ENCODE measurements around the gene BAZ2B.

BAZ2B gene

DNA sequence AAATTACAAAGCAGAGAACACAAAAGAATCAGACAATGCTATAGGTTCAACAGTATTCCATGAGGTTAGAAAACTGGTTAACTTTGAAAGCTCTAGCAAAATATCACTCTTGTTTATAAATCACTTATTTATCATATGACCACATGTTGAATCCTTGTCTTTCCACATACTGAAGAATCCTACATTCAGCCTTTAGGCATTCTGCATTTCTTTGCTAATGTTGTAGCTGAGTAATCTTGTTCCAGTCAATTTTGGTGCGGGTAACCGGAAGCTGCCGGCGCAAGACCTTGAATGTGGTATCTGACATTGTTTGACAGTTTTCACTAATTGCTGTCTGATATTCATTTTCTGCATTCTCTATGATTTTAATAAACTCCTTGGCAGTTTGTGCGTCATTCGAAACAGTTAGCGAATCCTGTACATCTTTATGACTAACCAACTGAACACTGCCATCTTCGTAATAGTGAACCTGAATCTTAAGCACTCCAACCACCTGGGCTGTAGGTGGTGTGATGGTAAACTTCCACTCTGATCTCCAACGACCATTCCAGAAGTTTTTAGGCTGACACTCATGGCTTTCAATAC lies 154.1 kb downstream of the BAZ2B start:
- Histone ChIP-seq H3K4me2 (ENCODE audit: insufficient read depth, low read length) (no peak overlapping the region), H3K4me3 (ENCODE audit: low read depth in 1 of 2, low read length in 2 of 2) (no peak overlapping the region)
- ATAC-seq (ENCODE audit: insufficient read depth, low read depth) = no peak

DNA sequence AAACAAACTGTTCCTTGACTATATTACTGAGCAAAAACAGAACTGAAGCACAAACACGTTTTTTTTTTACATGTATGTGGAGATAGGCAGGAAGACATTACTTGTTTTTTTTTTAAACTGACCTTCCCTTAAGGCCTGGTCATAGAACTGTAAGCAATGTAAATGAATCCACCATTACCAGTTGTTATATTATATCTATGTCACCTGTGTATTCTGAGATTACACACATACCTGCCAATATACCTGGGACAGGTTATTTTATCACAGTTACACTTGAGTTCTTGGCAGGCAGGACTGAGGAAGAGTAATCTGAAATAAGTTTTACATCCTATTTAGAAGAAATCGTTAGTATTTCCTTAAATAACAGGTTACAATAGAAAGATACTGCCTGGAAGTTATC lies 155.3 kb downstream of the BAZ2B start:
- no peaks in the 10 kb centered on the region for H3K27me3 ChIP-seq (ENCODE audit: insufficient read depth, low read length, poor library complexity)
- H3K4me1 ChIP-seq (ENCODE audit: insufficient read depth, low read length) = peaks cover 15% of the 10 kb centered on the region
- H3K9ac ChIP-seq (ENCODE audit: low read depth, low read length) = no peak overlapping the region
- no peak overlapping the region for H3K4me2 ChIP-seq (ENCODE audit: insufficient read depth, low read length)
- H3K36me3 ChIP-seq (ENCODE audit: insufficient read depth, low read length) = no peaks in the 10 kb centered on the region
- DNase-seq (no peak), ATAC-seq (ENCODE audit: insufficient read depth, low read depth) (no peak)
- H3K4me3 ChIP-seq (ENCODE audit: low read depth in 1 of 2, low read length in 2 of 2) = no peak overlapping the region
- no peaks in the 10 kb centered on the region for H4K20me1 ChIP-seq (ENCODE audit: insufficient read depth, low read length)
- H3K27ac ChIP-seq (ENCODE audit: low read length) = no peak overlapping the region
- H2AFZ ChIP-seq (ENCODE audit: low read depth, low read length) = no peak overlapping the region
- TF ChIP-seq CTCF (IDR thresholded peaks at IDR 0.05; ENCODE audit: borderline replicate concordance, extremely low read depth, low read length, poor library complexity, severe bottlenecking) (no peak), EZH2 (IDR thresholded peaks at IDR 0.05; ENCODE audit: borderline replicate concordance, low read depth, low read length, severe bottlenecking) (no peak)
- H3K9me3 ChIP-seq (ENCODE audit: insufficient read depth, low read length, severe bottlenecking) = no peaks in the 10 kb centered on the region
- no peaks in the 10 kb centered on the region for H3K79me2 ChIP-seq (ENCODE audit: insufficient read depth, low read length)

More for the DNA sequence above, 154.1 kb downstream of the BAZ2B start:
- Histone ChIP-seq H3K36me3 (ENCODE audit: insufficient read depth, low read length) (no peaks in the 10 kb centered on the region), H2AFZ (ENCODE audit: low read depth, low read length) (no peak overlapping the region), H3K27me3 (ENCODE audit: insufficient read depth, low read length, poor library complexity) (no peaks in the 10 kb centered on the region), H3K9ac (ENCODE audit: low read depth, low read length) (no peak overlapping the region), H3K4me1 (ENCODE audit: insufficient read depth, low read length) (0 out of 2 replicates have a peak, but pooled peaks cover 3% of the 10 kb centered on the region), H4K20me1 (ENCODE audit: insufficient read depth, low read length) (no peaks in the 10 kb centered on the region), H3K9me3 (ENCODE audit: insufficient read depth, low read length, severe bottlenecking) (no peaks in the 10 kb centered on the region), H3K79me2 (ENCODE audit: insufficient read depth, low read length) (no peaks in the 10 kb centered on the region), H3K27ac (ENCODE audit: low read length) (no peak overlapping the region)
- TF ChIP-seq CTCF (IDR thresholded peaks at IDR 0.05; ENCODE audit: borderline replicate concordance, extremely low read depth, low read length, poor library complexity, severe bottlenecking) (no peak), EZH2 (IDR thresholded peaks at IDR 0.05; ENCODE audit: borderline replicate concordance, low read depth, low read length, severe bottlenecking) (no peak)
- no peak for DNase-seq

- Histone ChIP-seq H3K27me3 (ENCODE audit: insufficient read depth, low read length, poor library complexity) (no peaks in the 10 kb centered on the region), H2AFZ (ENCODE audit: low read depth, low read length) (no peak overlapping the region), H3K36me3 (ENCODE audit: insufficient read depth, low read length) (no peaks in the 10 kb centered on the region), H3K27ac (ENCODE audit: low read length) (no peak overlapping the region), H3K4me2 (ENCODE audit: insufficient read depth, low read length) (no peak overlapping the region), H3K9ac (ENCODE audit: low read depth, low read length) (no peak overlapping the region), H4K20me1 (ENCODE audit: insufficient read depth, low read length) (no peaks in the 10 kb centered on the region), H3K4me3 (ENCODE audit: low read depth in 1 of 2, low read length in 2 of 2) (no peak overlapping the region), H3K9me3 (ENCODE audit: insufficient read depth, low read length, severe bottlenecking) (no peaks in the 10 kb centered on the region), H3K4me1 (ENCODE audit: insufficient read depth, low read length) (peaks cover 24% of the 10 kb centered on the region), H3K79me2 (ENCODE audit: insufficient read depth, low read length) (no peaks in the 10 kb centered on the region)
- DNase-seq (no peak), ATAC-seq (ENCODE audit: insufficient read depth, low read depth) (no peak)
- no peak for TF ChIP-seq CTCF (IDR thresholded peaks at IDR 0.05; ENCODE audit: borderline replicate concordance, extremely low read depth, low read length, poor library complexity, severe bottlenecking)
- TF ChIP-seq EZH2 (IDR thresholded peaks at IDR 0.05; ENCODE audit: borderline replicate concordance, low read depth, low read length, severe bottlenecking) = no peak
Observed at GRCh38 chr2:159460227-159460626, 156.1 kb downstream of the BAZ2B start.
